ENCODE results near the gene HIVEP3.

HIVEP3 gene

GRCh38 chr1:41608211-41608610 is 310.5 kb downstream of the HIVEP3 start:
- in situ Hi-C loops (cut with MboI; ENCODE audit: low sequenced_read_pairs) = no loop called here

GRCh38 chr1:41607808-41608207 is 310.9 kb downstream of the HIVEP3 start:
- in situ Hi-C loops (cut with MboI; ENCODE audit: low sequenced_read_pairs) = no loop called here

GRCh38 chr1:41599912-41600311 is 318.8 kb downstream of the HIVEP3 start:
- in situ Hi-C loops (cut with MboI; ENCODE audit: low sequenced_read_pairs) = no loop called here

GRCh38 chr1:41598325-41598724 is 320.4 kb downstream of the HIVEP3 start:
- in situ Hi-C loops (cut with MboI; ENCODE audit: low sequenced_read_pairs) = no loop called here

- in situ Hi-C loops (cut with MboI; ENCODE audit: low sequenced_read_pairs) = no loop called here
Measured at GRCh38 chr1:41592451-41593125, 326.1 kb downstream of the HIVEP3 start.

- in situ Hi-C loops (cut with MboI; ENCODE audit: low sequenced_read_pairs) = no loop called here
Measured at GRCh38 chr1:41591891-41592290, 326.8 kb downstream of the HIVEP3 start.

- in situ Hi-C loops (cut with MboI; ENCODE audit: low sequenced_read_pairs) = no loop called here
Measured at GRCh38 chr1:41590331-41590730, 328.4 kb downstream of the HIVEP3 start.

- in situ Hi-C loops (cut with MboI; ENCODE audit: low sequenced_read_pairs) = no loop called here
Measured at GRCh38 chr1:41589395-41589794, 329.3 kb downstream of the HIVEP3 start.

GRCh38 chr1:41588334-41588875 is 330.3 kb downstream of the HIVEP3 start:
- in situ Hi-C loops (cut with MboI; ENCODE audit: low sequenced_read_pairs) = no loop called here

GRCh38 chr1:41587791-41588190 is 330.9 kb downstream of the HIVEP3 start:
- in situ Hi-C loops (cut with MboI; ENCODE audit: low sequenced_read_pairs) = no loop called here

GRCh38 chr1:41586230-41586629 is 332.5 kb downstream of the HIVEP3 start:
- in situ Hi-C loops (cut with MboI; ENCODE audit: low sequenced_read_pairs) = no loop called here

- in situ Hi-C loops (cut with MboI; ENCODE audit: low sequenced_read_pairs) = no loop called here
Measured at GRCh38 chr1:41583658-41584547, 334.8 kb downstream of the HIVEP3 start.

GRCh38 chr1:41582851-41583657 is 335.7 kb downstream of the HIVEP3 start:
- in situ Hi-C loops (cut with MboI; ENCODE audit: low sequenced_read_pairs) = no loop called here

GRCh38 chr1:41582351-41582750 is 336.4 kb downstream of the HIVEP3 start:
- in situ Hi-C loops (cut with MboI; ENCODE audit: low sequenced_read_pairs) = no loop called here

- in situ Hi-C loops (cut with MboI; ENCODE audit: low sequenced_read_pairs) = no loop called here
Measured at GRCh38 chr1:41582004-41582325, 336.8 kb downstream of the HIVEP3 start.

GRCh38 chr1:41581216-41582003 is 337.3 kb downstream of the HIVEP3 start:
- in situ Hi-C loops (cut with MboI; ENCODE audit: low sequenced_read_pairs) = no loop called here

- in situ Hi-C loops (cut with MboI; ENCODE audit: low sequenced_read_pairs) = no loop called here
Measured at GRCh38 chr1:41580520-41581172, 338.1 kb downstream of the HIVEP3 start.

GRCh38 chr1:41580021-41580420 is 338.7 kb downstream of the HIVEP3 start:
- in situ Hi-C loops (cut with MboI; ENCODE audit: low sequenced_read_pairs) = no loop called here

GRCh38 chr1:41578712-41579335 is 339.9 kb downstream of the HIVEP3 start:
- in situ Hi-C loops (cut with MboI; ENCODE audit: low sequenced_read_pairs) = no loop called here

All from HL-60/S4 treated with phorbol 12-myristate 13-acetate at 8.2 ng/mL for 4 days and 3 days (cell line).